GM23338 (cell line): Measurements from ENCODE around the gene PTGIS. TPM values are rescaled to one million over a fixed set of nuclear protein-coding genes. Genes with fewer than 3 reads are reported as not detected.

Experiments used
- ATAC-seq: fragments of 200-7000 bp; cut with Tn5 transposase; 3 replicates; pipeline ENCODE4 v1.9.1; 2020
- DNase-seq: peaks from one replicate; pipeline ENCODE4 v3.0.0-alpha.2; 2015; ENCODE audit warnings: low spot score
- H2AFZ ChIP-seq: fragments of 200-600 bp; sonication (generic); 2 replicates; pipeline ENCODE4 v1.8.0; 2016; ENCODE audit warnings: antibody characterized with exemption, mild to moderate bottlenecking, moderate library complexity
- H3F3A ChIP-seq: fragments of 200-600 bp; sonication (generic); replicated peaks from 2 replicates; pipeline ENCODE4 v1.8.0; 2017; ENCODE audit warnings: antibody characterized with exemption, mixed run types, low read depth
- H3K27ac ChIP-seq: fragments of 200-600 bp; sonication (generic); 2 replicates; pipeline ENCODE4 v1.6.1; 2016; ENCODE audit warnings: low read depth
- H3K27me3 ChIP-seq: fragments of 200-600 bp; sonication (generic); 2 replicates; pipeline ENCODE4 v1.8.0; 2016; ENCODE audit warnings: mild to moderate bottlenecking, mixed run types, moderate library complexity; ENCODE audit not compliant: insufficient read depth
- H3K36me3 ChIP-seq: fragments of 200-600 bp; sonication (generic); 2 replicates; pipeline ENCODE4 v1.8.0; 2016; ENCODE audit warnings: mild to moderate bottlenecking; ENCODE audit not compliant: insufficient read depth
- H3K4me1 ChIP-seq: fragments of 200-600 bp; sonication (generic); 2 replicates; pipeline ENCODE4 v1.8.0; 2016; ENCODE audit warnings: mild to moderate bottlenecking, moderate library complexity; ENCODE audit not compliant: insufficient read depth
- H3K4me2 ChIP-seq: fragments of 200-600 bp; sonication (generic); 2 replicates; pipeline ENCODE4 v1.7.1; 2017; ENCODE audit warnings: mixed run types
- H3K4me3 ChIP-seq: fragments of 200-600 bp; sonication (generic); 2 replicates; pipeline ENCODE4 v1.6.1; 2016; ENCODE audit warnings: mixed run types
- H3K79me2 ChIP-seq: fragments of 200-600 bp; sonication (generic); replicated peaks from 2 replicates; pipeline ENCODE4 v1.8.0; 2017; ENCODE audit warnings: mild to moderate bottlenecking; ENCODE audit not compliant: insufficient read depth
- H3K9me2 ChIP-seq: fragments of 200-600 bp; sonication (generic); 2 replicates; pipeline ENCODE4 v1.8.0; 2017; ENCODE audit not compliant: insufficient read depth
- H4K20me1 ChIP-seq: fragments of 200-600 bp; sonication (generic); replicated peaks from 2 replicates; pipeline ENCODE4 v1.8.0; 2017; ENCODE audit warnings: mild to moderate bottlenecking; ENCODE audit not compliant: insufficient read depth
- H3K27ac Mint-ChIP-seq: 2 replicates; pipeline ENCODE4 v1.8.0; 2020; ENCODE audit warnings: inconsistent platforms, mild to moderate bottlenecking, moderate library complexity, mixed read lengths
- H3K27me3 Mint-ChIP-seq: 3 replicates; pipeline ENCODE4 v1.8.0; 2022; ENCODE audit warnings: low read depth, mild to moderate bottlenecking, moderate library complexity, mixed read lengths, inconsistent platforms; ENCODE audit not compliant: insufficient read depth, poor library complexity
- H3K36me3 Mint-ChIP-seq: 3 replicates; pipeline ENCODE4 v1.8.0; 2021; ENCODE audit warnings: low read depth, mild to moderate bottlenecking, inconsistent platforms, moderate library complexity, mixed read lengths
- H3K4me1 Mint-ChIP-seq: 3 replicates; pipeline ENCODE4 v1.8.0; 2020; ENCODE audit warnings: mild to moderate bottlenecking, inconsistent platforms, mixed read lengths
- H3K4me3 Mint-ChIP-seq: 3 replicates; pipeline ENCODE4 v1.8.0; 2021; ENCODE audit warnings: moderate library complexity, mild to moderate bottlenecking, inconsistent platforms, mixed read lengths
- H3K9me3 Mint-ChIP-seq: 3 replicates; pipeline ENCODE4 v1.8.0; 2020; ENCODE audit warnings: moderate library complexity, mild to moderate bottlenecking, inconsistent platforms, mixed read lengths
- CREB1 ChIP-seq: fragments of 250-450 bp; sonication (Bioruptor Pico); IDR thresholded peaks from 2 replicates; pipeline ENCODE4 v1.5.0; 2020; ENCODE audit warnings: low read depth, mild to moderate bottlenecking, moderate library complexity
- CTCF ChIP-seq, 2 experiments: fragments of 200-600 bp in 1 of 2; sonication (generic) in 1 of 2; conservative IDR thresholded peaks; 2 replicates each; pipeline versions ENCODE4 v1.5.1 to v1.6.1; 2016 to 2017; ENCODE audit warnings: antibody characterized with exemption in 2 of 2, low read depth in 2 of 2, mild to moderate bottlenecking in 2 of 2, moderate library complexity in 1 of 2
- ETS1 ChIP-seq: IDR thresholded peaks from 2 replicates; pipeline ENCODE4 v1.6.1; 2016; ENCODE audit warnings: antibody characterized with exemption
- EZH2 ChIP-seq: fragments of 200-600 bp; sonication (generic); IDR thresholded peaks from one replicate; pipeline ENCODE4 v1.8.0; 2017; ENCODE audit warnings: antibody characterized with exemption, mild to moderate bottlenecking, low read depth; ENCODE audit not compliant: unreplicated experiment
- EZH2phosphoT487 ChIP-seq: fragments of 200-600 bp; sonication (generic); IDR thresholded peaks from one replicate; pipeline ENCODE4 v1.8.1; 2018; ENCODE audit warnings: antibody characterized with exemption; ENCODE audit not compliant: unreplicated experiment
- JUNB ChIP-seq: IDR thresholded peaks from one replicate; pipeline ENCODE4 v1.6.1; 2016; ENCODE audit warnings: antibody characterized with exemption; ENCODE audit not compliant: unreplicated experiment
- NANOG ChIP-seq: IDR thresholded peaks from 2 replicates; pipeline ENCODE4 v1.6.1; 2016; ENCODE audit warnings: antibody characterized with exemption, borderline replicate concordance
- POLR2AphosphoS5 ChIP-seq: IDR thresholded peaks from 2 replicates; pipeline ENCODE4 v1.6.1; 2016; ENCODE audit warnings: antibody characterized with exemption, low read depth
- REST ChIP-seq: IDR thresholded peaks from one replicate; pipeline ENCODE4 v1.6.1; 2018; ENCODE audit warnings: antibody characterized with exemption; ENCODE audit not compliant: unreplicated experiment
- STAT1 ChIP-seq: IDR thresholded peaks from one replicate; pipeline ENCODE4 v1.6.1; 2016; ENCODE audit warnings: antibody characterized with exemption; ENCODE audit not compliant: unreplicated experiment
- ZNF114 ChIP-seq: fragments of 250-450 bp; sonication (Bioruptor Pico); IDR thresholded peaks from 2 replicates; pipeline ENCODE4 v1.5.0; 2020; ENCODE audit warnings: mild to moderate bottlenecking, moderate library complexity
- ZNF331 ChIP-seq: fragments of 250-450 bp; sonication (Bioruptor Pico); IDR thresholded peaks from 2 replicates; pipeline ENCODE4 v1.5.0; 2020; ENCODE audit warnings: low read depth, mild to moderate bottlenecking, moderate library complexity
- ZNF462 ChIP-seq: fragments of 250-450 bp; sonication (Bioruptor Pico); IDR thresholded peaks from 2 replicates; pipeline ENCODE4 v1.5.0; 2020; ENCODE audit warnings: mild to moderate bottlenecking, moderate library complexity
- polyA plus RNA-seq: library from polyadenylated mRNA; unstranded; fragments of >200 nt; fragmentation: Nextera tagmentation; extraction: Ambion mirVana; gene quantifications from 2 replicates; pipeline ENCODE4 v1.2.1, GENCODE V29; 2016
- total RNA-seq: library from RNA; depleted of rRNA; stranded (reverse); fragments of >200 nt; shearing (Covaris generic); gene quantifications from 2 replicates; pipeline ENCODE4 v1.2.3, GENCODE V29; 2014

PTGIS gene
- total and polyA plus RNA-seq, 2 experiments from 2014 or later: 6.6 to 28.7 TPM

GRCh38 chr20:49461894-49462620 lies 105.9 kb downstream of the PTGIS start:
- ATAC-seq: no peak

More at GRCh38 chr20:49461894-49462620, 105.9 kb downstream of the PTGIS start:
- no peak for DNase-seq
- H3K27ac Mint-ChIP-seq: no peak overlapping the region
- no peak for TF ChIP-seq CREB1 (CRISPR knock-in tag)
- TF ChIP-seq JUNB: no peak
- no peak for TF ChIP-seq ZNF114
- TF ChIP-seq EZH2phosphoT487: no peak
- TF ChIP-seq ETS1: no peak
- no peak for TF ChIP-seq NANOG
- TF ChIP-seq EZH2: no peak
- no peak for TF ChIP-seq REST
- TF ChIP-seq ZNF462 (CRISPR knock-in tag): no peak
- no peak for TF ChIP-seq STAT1
- TF ChIP-seq ZNF331 (CRISPR knock-in tag): no peak
- no peak for TF ChIP-seq POLR2AphosphoS5
- TF ChIP-seq CTCF (conservative IDR thresholded peaks at IDR 0.05; ENCODE audit: low read depth in 2 of 2): no peak
- peaks cover 2% of the 10 kb centered on the region; the same call in 2 of the 3 replicates for H3K4me1 Mint-ChIP-seq
- no peaks in the 10 kb centered on the region for H3K36me3 Mint-ChIP-seq
- H3K9me2 ChIP-seq: no peaks in the 10 kb centered on the region
- no peaks in the 10 kb centered on the region for H3K9me3 Mint-ChIP-seq
- H3K4me1 ChIP-seq: no peaks in the 10 kb centered on the region
- no peaks in the 10 kb centered on the region for H3K27me3 ChIP-seq
- no peaks in the 10 kb centered on the region for H4K20me1 ChIP-seq
- no peak overlapping the region for H2AFZ ChIP-seq
- H3F3A ChIP-seq: no peaks in the 10 kb centered on the region
- H3K79me2 ChIP-seq: no peaks in the 10 kb centered on the region
- no peaks in the 10 kb centered on the region for H3K36me3 ChIP-seq
- H3K4me3 ChIP-seq: no peak overlapping the region
- no peak overlapping the region for H3K4me3 Mint-ChIP-seq
- no peak overlapping the region for H3K4me2 ChIP-seq
- peaks cover 6% of the 10 kb centered on the region for H3K27me3 Mint-ChIP-seq
- H3K27ac ChIP-seq: no peak overlapping the region
